A673 (cell line): ENCODE measurements around the gene KCNMA1. TPM values are rescaled to one million over a fixed set of nuclear protein-coding genes. Genes with fewer than 3 reads are reported as not detected.

Source experiments
- BruUV-seq: library from RNA; stranded (reverse); fragments of 400-500 nt; replicated peaks from 2 replicates; lab custom pipeline; 2021; lab: Mats Ljungman, UMichigan
- CTCF ChIA-PET: fragments of 300-600 bp; sonication (Branson Sonifier 250); formaldehyde crosslinking; loops from one replicate; lab custom pipeline; 2022; ENCODE audit warnings: antibody characterized with exemption; lab: Charles Lee
- POLR2A ChIA-PET: fragments of 300-600 bp; sonication (Branson Sonifier 250); formaldehyde crosslinking; loops from one replicate; lab custom pipeline; 2022; ENCODE audit warnings: antibody characterized with exemption; ENCODE audit not compliant: low non-redundant PET; lab: Charles Lee
- DNase-seq: peaks from one replicate; pipeline ENCODE4 v3.0.0-alpha.2; 2015; ENCODE audit warnings: low spot score
- H3K27ac ChIP-seq: fragments of 200-600 bp; sonication (generic); 2 replicates; pipeline ENCODE4 v1.5.1; 2016; ENCODE audit warnings: mixed run types, low read depth, mild to moderate bottlenecking, mixed read lengths, antibody characterized with exemption, low read length; ENCODE audit not compliant: poor library complexity, severe bottlenecking
- H3K27me3 ChIP-seq: fragments of 200-600 bp; sonication (generic); replicated peaks from 2 replicates; pipeline ENCODE4 v1.6.1; 2017; ENCODE audit warnings: mixed run types, low read depth, mild to moderate bottlenecking, mixed read lengths, antibody characterized with exemption, low read length; ENCODE audit not compliant: insufficient read depth, poor library complexity
- H3K36me3 ChIP-seq: fragments of 200-600 bp; sonication (generic); 2 replicates; pipeline ENCODE4 v1.6.1; 2016; ENCODE audit warnings: mixed run types, mild to moderate bottlenecking, mixed read lengths, antibody characterized with exemption, low read length; ENCODE audit not compliant: insufficient read depth, poor library complexity, severe bottlenecking
- H3K4me1 ChIP-seq: fragments of 200-600 bp; sonication (generic); 2 replicates; pipeline ENCODE4 v1.6.1; 2017; ENCODE audit warnings: mixed run types, mild to moderate bottlenecking, mixed read lengths, antibody characterized with exemption, low read length; ENCODE audit not compliant: insufficient read depth, poor library complexity, severe bottlenecking
- H3K4me3 ChIP-seq: fragments of 200-600 bp; sonication (generic); 2 replicates; pipeline ENCODE4 v1.5.1; 2016; ENCODE audit warnings: low read depth, mixed run types, mild to moderate bottlenecking, mixed read lengths, low read length; ENCODE audit not compliant: poor library complexity, severe bottlenecking
- H3K9me3 ChIP-seq: fragments of 200-600 bp; sonication (generic); 2 replicates; pipeline ENCODE4 v1.6.1; 2016; ENCODE audit warnings: mixed run types, low read depth, mild to moderate bottlenecking, mixed read lengths, antibody characterized with exemption, low read length; ENCODE audit not compliant: poor library complexity, severe bottlenecking
- EZH2 ChIP-seq: fragments of 200-600 bp; sonication (generic); IDR thresholded peaks from 2 replicates; pipeline ENCODE4 v1.6.1; 2017; ENCODE audit warnings: borderline replicate concordance, low read depth, mild to moderate bottlenecking, mixed read lengths, antibody characterized with exemption, low read length; ENCODE audit not compliant: poor library complexity, severe bottlenecking
- intact Hi-C: fragments of 100-400 bp; cut with micrococcal nuclease; formaldehyde crosslinking; loops from one replicate; pipeline ENCODE4 v1.10.0; 2022; ENCODE audit not compliant: unreplicated experiment
- total RNA-seq: library from RNA; stranded (reverse); gene quantifications from 2 replicates; pipeline ENCODE4 v1.2.3, GENCODE V29; 2021
- TF ChIP-seq, protein P1 (sequence below): fragments of 300-800, 200-600 bp; sonication (generic); conservative IDR thresholded peaks from 2 replicates; pipeline ENCODE4 v1.5.1; 2017; ENCODE audit warnings: low read depth, mild to moderate bottlenecking, antibody characterized with exemption, low read length, moderate library complexity, mixed read lengths

The KCNMA1 gene
- total RNA-seq, 1 experiment from 2014 or later: 0.84 TPM

GRCh38 chr10:77396290-77396689, 241.3 kb downstream of the KCNMA1 start:
- ChIA-PET CTCF (no interaction called here), POLR2A (no interaction called here)
- H3K4me1 ChIP-seq: no peaks in the 10 kb centered on the region
- no peaks in the 10 kb centered on the region for H3K36me3 ChIP-seq
- H3K27me3 ChIP-seq: no peaks in the 10 kb centered on the region
- H3K27ac ChIP-seq: no peak overlapping the region
- no TSS peak for BruUV-seq
- no peak for DNase-seq
- TF ChIP-seq, protein P1, sequence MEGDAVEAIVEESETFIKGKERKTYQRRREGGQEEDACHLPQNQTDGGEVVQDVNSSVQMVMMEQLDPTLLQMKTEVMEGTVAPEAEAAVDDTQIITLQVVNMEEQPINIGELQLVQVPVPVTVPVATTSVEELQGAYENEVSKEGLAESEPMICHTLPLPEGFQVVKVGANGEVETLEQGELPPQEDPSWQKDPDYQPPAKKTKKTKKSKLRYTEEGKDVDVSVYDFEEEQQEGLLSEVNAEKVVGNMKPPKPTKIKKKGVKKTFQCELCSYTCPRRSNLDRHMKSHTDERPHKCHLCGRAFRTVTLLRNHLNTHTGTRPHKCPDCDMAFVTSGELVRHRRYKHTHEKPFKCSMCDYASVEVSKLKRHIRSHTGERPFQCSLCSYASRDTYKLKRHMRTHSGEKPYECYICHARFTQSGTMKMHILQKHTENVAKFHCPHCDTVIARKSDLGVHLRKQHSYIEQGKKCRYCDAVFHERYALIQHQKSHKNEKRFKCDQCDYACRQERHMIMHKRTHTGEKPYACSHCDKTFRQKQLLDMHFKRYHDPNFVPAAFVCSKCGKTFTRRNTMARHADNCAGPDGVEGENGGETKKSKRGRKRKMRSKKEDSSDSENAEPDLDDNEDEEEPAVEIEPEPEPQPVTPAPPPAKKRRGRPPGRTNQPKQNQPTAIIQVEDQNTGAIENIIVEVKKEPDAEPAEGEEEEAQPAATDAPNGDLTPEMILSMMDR: no peak
- no peak for TF ChIP-seq EZH2
- no peaks in the 10 kb centered on the region for H3K9me3 ChIP-seq
- intact Hi-C loops: loop anchor here (10.0 kb wide), 1 partner anchor 221 kb away; no protein-coding TSS in a partner anchor
- no peak overlapping the region for H3K4me3 ChIP-seq

GRCh38 chr10:77393821-77394501, 243.6 kb downstream of the KCNMA1 start:
- no peak for DNase-seq
- H3K27ac ChIP-seq: no peak overlapping the region
- no peaks in the 10 kb centered on the region for H3K36me3 ChIP-seq
- peaks cover 5% of the 10 kb centered on the region for H3K27me3 ChIP-seq
- H3K4me1 ChIP-seq: no peaks in the 10 kb centered on the region
- CTCF ChIA-PET: no interaction called here
- POLR2A ChIA-PET: no interaction called here
- H3K4me3 ChIP-seq: no peak overlapping the region
- H3K9me3 ChIP-seq: no peaks in the 10 kb centered on the region
- BruUV-seq: no TSS peak
- no peak for TF ChIP-seq EZH2
- TF ChIP-seq, protein P1: no peak
- intact Hi-C loops: loop anchor here (2.0 to 10.0 kb wide), 2 partner anchors 219 to 249 kb away; no protein-coding TSS in a partner anchor

DNA sequence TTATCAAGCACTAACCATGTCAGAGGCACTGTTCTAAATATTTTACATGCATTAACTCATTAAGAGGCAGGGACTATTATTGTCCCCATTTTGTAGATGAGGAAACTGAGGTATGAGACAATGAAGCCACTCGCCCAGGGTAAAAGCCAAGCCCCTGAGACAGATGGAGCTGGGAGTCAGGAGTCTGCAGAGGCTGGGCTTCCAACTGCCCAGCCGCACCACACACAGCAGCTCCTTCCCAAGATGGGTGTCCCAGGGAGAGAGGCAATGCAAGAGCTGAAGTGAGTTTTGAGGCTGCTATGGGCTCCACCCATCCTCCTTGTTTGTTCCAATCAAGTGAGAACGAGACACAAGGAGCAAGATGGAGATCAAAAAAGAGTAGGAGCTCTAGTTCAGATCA, 244.2 kb downstream of the KCNMA1 start:
- Histone ChIP-seq H3K36me3 (no peaks in the 10 kb centered on the region), H3K4me1 (no peaks in the 10 kb centered on the region), H3K9me3 (no peaks in the 10 kb centered on the region), H3K27me3 (peaks cover 7% of the 10 kb centered on the region), H3K27ac (no peak overlapping the region), H3K4me3 (no peak overlapping the region)
- TF ChIP-seq, protein P1: no peak
- no peak for TF ChIP-seq EZH2
- BruUV-seq: no TSS peak
- intact Hi-C loops: loop anchor here (2.0 to 10.0 kb wide), 2 partner anchors 219 to 249 kb away; no protein-coding TSS in a partner anchor
- POLR2A ChIA-PET: no interaction called here
- CTCF ChIA-PET: no interaction called here
- DNase-seq: no peak
